ELR (cell line): Measurements from ENCODE around the gene STARD3.
"Not testable (repeated sequence)": the region's sequence is repeated elsewhere in the genome, so short reads cannot be mapped to it uniquely, and the experiment has no call there.

Experiments
- DNase-seq: peaks from one replicate; pipeline ENCODE4 v3.0.0-alpha.2; 2015; ENCODE audit warnings: low read depth

STARD3 gene

DNA sequence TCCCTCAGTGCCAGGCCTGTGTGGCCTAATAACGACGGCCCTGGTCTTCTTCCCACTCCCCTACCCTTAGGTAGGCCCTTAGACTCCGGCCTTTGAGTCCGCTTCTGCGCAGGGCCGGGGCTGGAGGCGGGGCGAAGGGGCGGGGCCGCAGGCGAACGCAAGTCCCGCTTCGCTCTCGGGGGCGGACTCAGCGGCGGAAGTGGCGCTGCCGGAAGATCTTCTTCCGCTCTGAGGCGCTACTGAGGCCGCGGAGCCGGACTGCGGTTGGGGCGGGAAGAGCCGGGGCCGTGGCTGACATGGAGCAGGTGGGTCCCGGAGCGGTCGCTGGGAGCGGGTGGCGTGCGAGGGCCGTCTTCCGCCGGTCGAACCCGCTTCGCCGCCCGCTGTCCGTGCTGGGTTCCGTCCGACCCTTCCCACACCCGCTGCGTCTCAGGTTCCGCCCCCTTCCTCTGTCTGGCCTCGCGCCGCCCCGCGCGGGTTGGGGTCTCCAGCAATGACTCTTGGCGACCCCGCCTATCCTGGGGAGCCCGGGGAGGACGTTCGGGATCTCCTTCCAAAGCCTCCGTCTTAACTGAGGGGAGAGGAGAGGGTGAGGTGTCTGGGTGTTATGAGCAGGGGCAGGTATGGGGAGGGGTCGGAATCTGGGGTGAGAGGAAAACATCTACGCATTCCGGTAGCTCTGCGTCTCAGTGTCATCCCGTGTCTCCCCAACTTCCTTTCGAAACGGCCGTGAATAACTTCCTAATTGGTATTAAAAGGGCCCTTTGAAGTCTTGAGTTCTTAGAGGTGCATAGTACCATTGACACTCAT is at the start of gene STARD3:
Gene STARD3, plus strand, starts transcription at position 218 of the 810 bp plus-strand sequence. CDS start 16,388 bp downstream, outside the sequence.
- peak; percentile 91 for DNase-seq

GRCh38 chr17:39590180-39590579 is 46.8 kb upstream of the STARD3 start:
- DNase-seq: not testable (repeated sequence)

- peak; percentile 49 for DNase-seq
These were observed 44.7 kb upstream of the STARD3 start for GRCh38 chr17:39591958-39592954.

- DNase-seq: no peak
These were observed 43.6 kb upstream of the STARD3 start for GRCh38 chr17:39593371-39593770.

DNA sequence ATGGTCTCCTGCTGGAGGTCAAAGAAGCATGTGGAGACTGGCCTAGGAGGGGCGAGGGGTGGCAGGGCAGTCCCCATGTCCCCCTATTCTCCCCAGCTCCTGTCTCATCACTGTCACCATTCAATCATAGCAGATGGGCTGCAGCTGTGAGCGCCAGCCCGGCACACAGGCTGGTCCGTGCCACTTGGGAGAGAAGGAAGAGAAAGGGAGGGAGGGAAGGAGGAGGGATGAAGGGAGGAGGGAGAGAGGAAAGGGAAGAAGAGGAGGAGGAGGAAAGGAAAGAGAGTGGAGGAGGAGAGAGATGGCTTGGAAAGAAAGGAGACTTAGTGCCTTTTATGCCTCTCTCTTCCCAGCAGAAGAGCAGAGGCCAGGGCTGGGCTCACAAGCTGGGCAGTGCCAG is 41.6 kb upstream of the STARD3 start:
- DNase-seq: no peak

DNA sequence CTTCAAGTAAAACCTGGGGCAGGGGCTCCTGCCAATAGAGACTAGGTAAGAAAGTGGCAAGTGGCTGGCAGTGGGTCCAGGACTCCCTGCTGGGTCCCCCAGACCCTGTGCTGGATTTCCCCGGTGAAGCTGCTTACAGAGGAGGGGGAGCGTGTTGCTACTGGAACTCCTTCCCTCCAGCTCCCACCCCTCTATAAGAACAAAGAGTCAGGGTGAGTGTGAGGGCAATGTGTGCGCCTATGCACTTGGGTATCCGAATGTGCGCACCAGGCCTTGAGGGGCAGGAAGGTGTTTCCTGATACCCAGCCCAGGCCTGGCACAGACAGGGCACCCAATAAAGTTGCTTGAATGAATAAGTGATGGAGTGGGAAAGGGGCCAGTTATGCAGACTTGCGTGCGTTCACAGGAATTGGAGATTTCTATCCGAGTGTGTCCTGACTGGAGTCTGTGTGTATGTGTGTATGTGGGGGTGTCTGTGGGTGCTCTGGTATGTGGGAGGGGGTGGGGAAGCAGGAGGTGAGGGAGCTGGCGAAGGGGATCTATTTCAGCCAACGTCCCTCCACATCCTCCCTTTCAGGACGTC is 40.9 kb upstream of the STARD3 start:
- DNase-seq: no peak

DNA sequence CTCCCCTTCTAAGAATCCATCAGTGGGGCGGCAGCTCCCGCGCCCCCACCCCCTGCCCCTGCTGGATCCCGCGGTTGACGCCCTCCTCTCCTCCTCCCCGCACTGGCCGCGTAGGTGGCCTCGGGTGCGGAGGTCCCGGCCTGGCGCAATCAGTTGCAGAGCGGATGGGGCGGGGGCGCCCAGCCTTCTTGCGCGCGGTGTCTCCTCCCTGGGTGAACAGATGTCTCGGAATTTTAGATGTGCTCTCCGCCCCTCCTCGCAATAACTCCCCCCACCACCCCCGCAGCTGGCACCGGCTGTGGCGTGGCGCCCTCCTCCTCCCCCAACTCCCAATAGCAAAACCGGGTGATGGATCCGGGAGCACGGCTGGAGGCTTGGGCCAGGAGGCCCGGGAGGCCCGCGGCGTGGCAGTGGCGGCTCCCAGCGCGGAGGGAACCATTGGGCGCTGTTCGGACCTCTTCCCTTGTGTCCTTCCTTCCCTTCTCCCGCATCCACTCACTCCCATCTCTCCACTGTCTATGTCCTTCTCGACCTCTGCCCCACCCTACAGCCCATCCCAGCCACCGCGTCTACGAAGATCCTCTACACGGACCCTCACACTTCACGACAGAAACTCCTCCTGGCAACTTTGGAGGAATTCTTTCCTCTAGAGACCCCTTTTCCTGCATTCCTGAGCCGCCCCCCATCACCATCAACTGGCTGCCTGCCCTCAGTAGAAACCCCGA is 40.2 kb upstream of the STARD3 start:
- no peak for DNase-seq

GRCh38 chr17:39597372-39598046 is 39.4 kb upstream of the STARD3 start:
- DNase-seq: no peak

DNA sequence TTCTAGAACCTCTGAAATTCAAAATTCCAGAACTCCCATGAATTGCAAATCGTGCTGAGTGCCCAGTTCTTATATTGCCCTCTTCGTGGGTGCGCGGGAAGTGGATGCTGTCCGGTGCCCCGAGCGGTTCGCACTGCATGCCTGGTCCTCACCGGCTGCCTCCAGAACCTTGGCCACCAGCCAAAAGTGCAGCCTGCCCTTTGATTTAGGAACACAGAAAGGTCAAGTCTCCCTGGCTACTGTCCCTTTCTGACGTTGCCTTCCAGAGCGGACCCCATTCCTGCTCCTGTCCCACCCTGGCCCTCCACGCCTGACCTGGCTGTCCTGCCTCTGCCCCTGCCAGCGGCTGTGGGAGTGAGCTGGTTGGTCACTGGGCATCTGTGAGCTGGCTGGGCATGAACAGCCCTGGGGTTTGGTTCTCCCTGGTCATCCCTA is 38.9 kb upstream of the STARD3 start:
- DNase-seq: no peak

GRCh38 chr17:39598630-39599003 is 38.3 kb upstream of the STARD3 start:
- no peak for DNase-seq

- DNase-seq: no peak
These were observed 37.8 kb upstream of the STARD3 start for GRCh38 chr17:39599004-39599664.

- no peak for DNase-seq
These were observed 37.2 kb upstream of the STARD3 start for GRCh38 chr17:39599665-39600231.

DNA sequence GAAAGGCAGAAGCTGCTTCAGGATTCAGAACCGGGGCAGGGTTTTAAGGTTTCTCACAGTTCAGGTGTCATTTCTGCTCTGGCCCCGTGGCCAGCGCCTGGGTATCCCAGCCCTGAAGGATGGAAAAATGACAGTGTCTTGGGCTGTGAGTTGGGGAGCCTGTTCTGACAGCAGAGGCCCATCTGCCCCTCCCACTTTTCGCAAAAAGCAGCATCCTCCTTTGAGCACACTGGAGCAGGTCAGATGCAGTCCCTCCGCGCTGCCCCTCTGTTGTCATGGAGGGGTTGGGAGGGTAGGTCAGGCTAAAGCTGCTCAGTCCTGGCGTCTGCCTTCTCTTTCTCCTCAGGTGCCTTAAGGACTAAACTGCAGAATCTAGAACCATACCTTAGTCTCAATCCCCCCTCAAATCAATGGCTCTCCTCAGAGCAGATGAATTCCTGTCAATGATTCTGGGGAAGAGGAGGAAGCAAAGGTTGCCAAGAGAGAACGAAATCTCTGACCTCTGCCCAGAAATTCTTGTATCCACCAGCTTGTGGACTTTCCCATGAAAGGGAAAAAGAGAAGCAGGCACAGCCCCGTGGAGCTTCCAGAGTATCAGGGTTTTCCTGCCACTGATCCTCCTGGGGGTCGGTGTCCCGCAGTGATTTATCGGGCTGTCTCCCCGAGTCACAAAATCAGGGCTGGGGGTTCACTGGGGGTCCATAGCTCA is 36.5 kb upstream of the STARD3 start:
- DNase-seq: no peak

GRCh38 chr17:39600997-39601597 is 35.8 kb upstream of the STARD3 start:
- no peak for DNase-seq

GRCh38 chr17:39601758-39602532 is 35.0 kb upstream of the STARD3 start:
- no peak for DNase-seq

DNA sequence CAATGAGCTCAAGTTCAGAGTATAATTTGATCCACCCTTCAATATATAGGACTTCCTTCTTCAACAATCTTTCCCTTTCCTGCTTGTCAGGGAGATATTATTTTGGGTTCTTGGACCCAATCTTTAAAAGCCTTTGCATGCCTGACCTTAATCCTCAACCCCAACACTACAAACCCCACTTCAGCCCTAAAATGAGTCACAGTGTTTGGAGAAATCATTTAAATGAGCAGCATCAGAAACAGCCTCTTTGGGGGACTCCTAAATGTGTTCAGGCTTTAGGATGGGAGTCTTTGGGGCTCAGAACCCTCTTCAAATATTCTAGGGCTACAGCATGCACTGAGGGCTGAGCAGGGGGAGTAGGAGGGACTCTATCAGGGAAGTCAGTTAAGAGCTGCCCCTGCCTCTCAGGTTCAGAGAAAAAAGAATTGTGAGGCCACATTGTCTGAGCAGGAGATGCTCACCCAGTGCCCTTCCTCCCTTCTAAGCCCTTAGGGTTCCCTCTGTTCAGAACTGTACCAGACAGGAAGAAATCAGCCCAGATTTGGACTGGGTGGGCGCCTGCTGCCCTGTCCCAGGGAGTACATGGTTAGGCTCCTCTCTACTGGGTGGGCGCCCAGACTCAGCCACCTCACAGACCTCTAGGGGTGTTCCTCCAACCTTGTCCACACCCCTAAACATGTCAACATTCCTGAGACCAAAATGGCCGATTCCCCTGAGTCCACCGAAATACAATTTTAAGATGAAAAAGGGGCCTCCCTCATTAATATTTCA is 34.2 kb upstream of the STARD3 start:
- DNase-seq: no peak

GRCh38 chr17:39603304-39604016 is 33.5 kb upstream of the STARD3 start:
- DNase-seq: no peak
